ENCODE data around the gene COX10.
"Not testable (repeated sequence)": the region's sequence is repeated elsewhere in the genome, so short reads cannot be mapped to it uniquely, and the experiment has no call there.

The COX10 gene

GRCh38 chr17:14186443-14186842 is 117.1 kb downstream of the COX10 start:
- not testable (repeated sequence) for DNase-seq

- not testable (repeated sequence) for DNase-seq
Observed at GRCh38 chr17:14190774-14191173, 121.5 kb downstream of the COX10 start.

GRCh38 chr17:14191469-14191868 is 122.2 kb downstream of the COX10 start:
- not testable (repeated sequence) for DNase-seq

GRCh38 chr17:14192039-14192438 is 122.7 kb downstream of the COX10 start:
- not testable (repeated sequence) for DNase-seq

DNA sequence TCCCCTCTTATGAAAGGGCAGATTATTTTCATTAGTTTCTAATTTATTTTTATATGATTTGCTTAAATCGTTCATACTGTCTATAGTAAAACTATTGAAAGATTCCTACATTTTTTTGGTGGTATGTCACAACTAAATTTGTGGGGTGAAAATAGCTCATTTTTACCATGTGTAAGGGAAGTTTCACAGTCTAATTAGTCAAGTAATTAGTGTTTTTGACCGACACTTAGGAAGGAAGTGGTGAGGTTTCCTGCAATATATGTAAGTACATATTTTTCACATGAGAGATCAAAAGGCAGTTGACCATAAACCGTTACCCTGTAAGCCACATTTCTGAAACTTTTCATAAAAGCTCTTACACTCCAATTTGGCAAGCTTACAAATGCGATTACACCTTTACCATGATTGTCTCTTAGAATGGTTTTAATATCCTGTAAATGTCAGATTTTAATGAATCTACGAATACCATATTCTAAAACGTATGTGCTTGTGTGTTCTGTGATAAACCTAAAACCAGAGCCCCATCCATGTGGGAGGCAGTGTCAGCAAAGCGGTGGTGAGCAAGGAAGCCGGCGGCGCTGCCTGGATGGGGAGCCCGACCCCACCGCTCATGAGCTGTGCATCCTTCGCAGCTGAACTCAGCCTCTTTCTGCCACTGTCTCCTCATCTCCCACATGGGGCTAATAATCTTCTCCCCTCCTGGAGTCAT is 123.5 kb downstream of the COX10 start:
- peak in 1 of 2 donors; percentile 34 for DNase-seq

- peak in 1 of 2 donors; percentile 42 for DNase-seq
Observed at GRCh38 chr17:14196377-14196997, 127.2 kb downstream of the COX10 start.

DNA sequence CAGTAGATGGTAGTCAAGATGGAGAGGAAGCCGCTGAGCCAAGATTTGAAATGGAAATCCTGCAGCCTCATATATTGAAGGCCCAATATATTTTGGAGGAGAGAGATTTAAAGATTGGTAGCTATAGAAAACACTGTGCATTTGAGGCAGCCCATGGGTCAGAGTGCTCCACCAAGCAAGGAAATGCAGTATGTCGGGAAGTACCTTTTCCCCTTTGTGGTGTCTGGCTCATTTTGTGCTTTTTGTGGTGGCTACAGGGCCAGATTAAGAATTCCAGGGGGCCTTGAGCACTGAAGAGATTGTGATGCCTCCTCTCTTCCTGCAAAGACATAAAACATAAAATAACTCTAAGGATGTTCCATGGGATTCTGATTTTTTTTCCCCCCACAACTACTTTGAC is 127.8 kb downstream of the COX10 start:
- no peak for DNase-seq

DNA sequence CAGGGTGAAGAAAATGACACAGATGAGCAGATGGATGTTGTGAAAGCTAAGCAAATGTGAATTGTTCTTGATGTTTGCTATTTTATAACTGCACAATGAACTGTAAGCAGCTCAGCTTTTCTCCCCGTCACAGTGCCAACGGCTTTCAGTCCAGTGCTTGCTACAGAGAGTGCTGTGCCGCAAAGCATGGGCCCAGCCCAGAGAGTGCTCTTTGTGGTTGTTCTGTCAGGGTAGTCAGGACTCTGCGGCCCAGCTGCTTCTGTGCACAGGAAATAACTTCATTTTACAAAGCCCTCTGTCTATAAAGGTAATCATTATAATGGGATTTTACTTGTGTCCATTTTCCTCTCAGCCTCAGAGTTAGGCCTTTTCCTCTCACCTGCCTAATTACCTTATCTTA is 128.3 kb downstream of the COX10 start:
- DNase-seq: peak in 1 of 2 donors; percentile 57

GRCh38 chr17:14198013-14198412 is 128.7 kb downstream of the COX10 start:
- DNase-seq: no peak

- DNase-seq: no peak
Observed at GRCh38 chr17:14198575-14198974, 129.3 kb downstream of the COX10 start.

GRCh38 chr17:14199601-14200000 is 130.3 kb downstream of the COX10 start:
- no peak for DNase-seq

DNA sequence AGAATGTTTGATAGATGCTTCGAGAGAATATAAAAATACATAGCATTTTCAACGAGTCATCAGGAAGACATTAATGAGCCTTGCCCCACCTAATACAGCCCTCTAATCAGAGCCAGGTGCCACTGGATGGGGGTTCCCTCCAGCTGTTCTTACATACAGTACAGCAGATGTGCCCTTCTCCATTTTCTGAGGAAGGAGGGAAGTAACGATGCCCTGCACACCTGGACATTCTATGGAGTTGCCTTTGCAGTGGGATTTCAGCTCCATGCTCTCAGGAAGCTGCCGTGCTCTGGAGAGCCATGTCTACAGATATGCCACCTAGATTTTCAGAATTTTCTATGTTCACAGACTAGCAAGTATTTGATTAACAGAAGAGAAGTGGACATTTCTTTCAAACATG is 131.1 kb downstream of the COX10 start:
- DNase-seq: no peak

GRCh38 chr17:14201021-14201987 is 132.0 kb downstream of the COX10 start:
- peak; percentile 58 to 72 for DNase-seq

DNA sequence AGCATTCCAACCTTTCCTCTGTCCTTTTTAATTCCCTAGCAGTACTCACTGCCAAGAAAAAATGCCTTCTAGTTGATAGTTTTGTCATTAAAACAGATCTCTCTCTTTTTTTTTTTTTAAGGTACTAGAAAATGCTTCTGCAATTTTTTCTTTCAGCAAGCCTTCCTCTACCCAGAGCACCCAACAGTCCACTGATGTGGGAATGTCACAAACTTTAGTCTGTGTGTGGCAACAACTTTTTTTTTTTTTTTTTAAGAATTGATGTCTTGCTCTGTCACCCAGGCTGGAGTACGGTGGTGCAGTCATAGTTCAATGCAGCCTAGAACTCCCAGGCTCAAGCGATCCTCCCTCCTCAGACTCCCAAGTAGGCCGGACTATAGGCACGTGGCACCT is 132.7 kb downstream of the COX10 start:
- DNase-seq: no peak

DNA sequence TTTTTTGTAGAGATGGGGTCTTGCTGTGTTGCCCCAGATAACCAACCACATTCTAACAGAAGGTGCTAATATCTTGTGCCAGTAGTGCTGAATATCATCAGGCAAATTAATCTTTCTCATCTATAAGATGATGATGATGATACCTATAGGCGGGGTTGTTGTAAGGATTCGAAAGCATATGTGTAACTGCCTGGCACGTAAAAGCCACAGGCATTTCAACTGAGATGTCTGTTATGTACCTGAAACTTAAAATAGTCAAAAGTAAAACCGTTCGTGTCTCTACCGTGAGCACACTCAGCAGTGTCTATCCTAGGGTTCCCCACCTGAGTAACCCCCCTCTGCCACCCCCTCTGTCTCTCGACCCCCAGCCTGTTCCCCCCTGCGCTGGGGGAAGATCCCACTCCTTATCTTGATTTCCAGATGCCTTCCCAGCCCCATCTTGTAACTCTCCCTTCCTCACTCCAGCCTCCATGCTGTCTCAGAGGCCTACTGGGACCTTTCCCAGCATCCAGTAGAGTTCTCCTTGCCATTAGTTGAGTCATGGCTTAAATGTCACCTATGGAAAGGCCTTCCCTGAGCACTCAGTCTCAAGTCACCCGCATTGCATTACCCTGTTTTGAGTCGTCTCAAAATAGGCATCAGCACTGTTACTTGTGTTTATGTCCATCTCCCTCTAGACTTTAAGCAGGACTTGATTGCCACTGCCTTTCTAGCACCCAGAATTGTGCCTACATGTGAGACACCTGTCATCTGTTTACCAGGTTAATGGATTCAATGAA is 133.3 kb downstream of the COX10 start:
- DNase-seq: peak in 1 of 2 donors; percentile 26

GRCh38 chr17:14203388-14203787 is 134.1 kb downstream of the COX10 start:
- peak in 1 of 2 donors; percentile 59 for DNase-seq

- DNase-seq: no peak
Observed at GRCh38 chr17:14204084-14204483, 134.8 kb downstream of the COX10 start.

DNA sequence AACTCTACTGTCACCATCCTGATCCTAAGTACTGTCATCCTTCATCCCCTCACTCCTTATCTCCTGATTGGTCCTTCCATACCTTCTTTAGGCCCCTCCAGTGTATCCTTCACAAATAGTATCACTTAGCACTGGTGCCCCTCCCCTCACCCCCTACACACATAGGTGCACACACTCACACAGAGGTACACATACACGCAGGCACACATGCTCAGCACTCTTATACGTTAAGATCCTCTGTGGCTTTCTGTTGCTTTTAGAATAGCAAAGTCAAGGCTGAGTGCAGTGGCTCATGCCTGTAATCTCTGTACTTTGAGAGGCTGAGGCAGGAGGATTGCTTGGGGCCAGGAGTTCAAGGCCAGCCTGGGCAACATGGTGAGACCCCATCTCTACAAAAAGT is 135.2 kb downstream of the COX10 start:
- no peak for DNase-seq

GRCh38 chr17:14205380-14205779 is 136.1 kb downstream of the COX10 start:
- DNase-seq: no peak

DNA sequence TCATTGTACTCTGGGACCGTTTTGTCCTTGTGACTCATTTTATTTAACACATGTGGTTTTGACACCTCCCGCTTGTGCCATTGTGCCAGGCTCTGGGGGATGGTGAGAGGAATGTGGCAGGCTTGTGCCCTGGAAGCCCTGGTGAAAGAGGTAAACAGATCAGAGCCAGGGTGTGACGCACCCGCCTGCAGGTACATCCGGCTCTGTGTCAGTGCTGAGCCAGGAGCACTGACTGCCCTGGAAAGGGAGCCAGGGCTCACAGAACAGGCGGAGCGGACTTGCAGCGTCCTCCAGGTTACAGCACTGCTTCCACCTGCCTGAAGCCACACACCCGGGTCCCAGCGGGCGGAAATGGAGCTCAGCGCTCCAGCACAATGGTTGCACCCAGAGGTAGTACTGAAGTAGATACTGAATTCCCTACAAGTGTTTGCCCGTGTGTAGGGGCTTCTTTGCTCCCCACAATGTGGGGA is 136.7 kb downstream of the COX10 start:
- DNase-seq: peak; percentile 23 to 71

GRCh38 chr17:14206891-14207290 is 137.6 kb downstream of the COX10 start:
- DNase-seq: no peak

DNA sequence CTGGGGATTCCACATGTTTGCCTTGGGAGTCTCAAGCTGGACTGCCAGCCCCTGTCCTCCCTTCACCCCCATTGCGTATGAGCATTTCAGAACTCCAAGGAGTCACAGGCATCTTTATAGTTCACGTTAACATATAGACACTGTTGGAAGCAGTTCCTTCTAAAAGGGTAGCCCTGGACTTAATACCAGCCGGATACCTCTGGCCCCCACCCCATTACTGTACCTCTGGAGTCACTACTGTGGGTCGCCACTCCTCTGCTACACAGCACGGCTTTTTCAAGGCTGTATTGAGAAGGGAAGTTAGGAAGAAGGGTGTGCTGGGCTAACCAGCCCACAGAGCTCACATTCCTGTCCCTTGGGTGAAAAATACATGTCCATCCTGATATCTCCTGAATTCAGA is 138.5 kb downstream of the COX10 start:
- no peak for DNase-seq
